Caco-2 (cell line): ENCODE measurements around the gene MRTO4. TPM values are rescaled to one million over a fixed set of nuclear protein-coding genes. Genes with fewer than 3 reads are reported as not detected.
"Not testable (repeated sequence)": the region's sequence is repeated elsewhere in the genome, so short reads cannot be mapped to it uniquely, and the experiment has no call there.

Experiments
- BruUV-seq: library from RNA; stranded (reverse); fragments of 400-500 nt; replicated peaks from 2 replicates; lab custom pipeline; 2021; lab: Mats Ljungman, UMichigan
- CTCF ChIA-PET: fragments of 300-600 bp; sonication (Branson Sonifier 250); formaldehyde crosslinking; loops from one replicate; lab custom pipeline; 2022; ENCODE audit warnings: antibody characterized with exemption; lab: Charles Lee
- POLR2A ChIA-PET: fragments of 300-600 bp; sonication (Branson Sonifier 250); formaldehyde crosslinking; loops from one replicate; lab custom pipeline; 2022; ENCODE audit warnings: antibody characterized with exemption; lab: Charles Lee
- DNase-seq, 2 experiments: peaks; one replicate each; pipeline versions ENCODE4 v3.0.0 to v3.0.0-alpha.2; 2020 to 2022
- H3K27me3 ChIP-seq: replicated peaks from 2 replicates; pipeline ENCODE4 v1.6.0; 2011; ENCODE audit warnings: low read length; ENCODE audit not compliant: control insufficient read depth, insufficient read depth
- H3K36me3 ChIP-seq: 2 replicates; pipeline ENCODE4 v1.5.1; 2011; ENCODE audit warnings: low read length; ENCODE audit not compliant: control insufficient read depth, insufficient read depth
- H3K4me1 ChIP-seq: fragments of 250-450 bp; sonication (Bioruptor Pico); 2 replicates; pipeline ENCODE4 v1.5.1; 2020; ENCODE audit warnings: mild to moderate bottlenecking
- H3K4me3 ChIP-seq: 2 replicates; pipeline ENCODE4 v1.5.1; 2011; ENCODE audit warnings: low read depth, mild to moderate bottlenecking, control low read depth, low read length
- H3K9me3 ChIP-seq: fragments of 250-450 bp; sonication (Bioruptor Pico); 2 replicates; pipeline ENCODE4 v1.5.1; 2020; ENCODE audit warnings: mild to moderate bottlenecking, moderate library complexity
- H3K27ac Mint-ChIP-seq: one replicate; pipeline ENCODE4 v1.8.0; 2022; ENCODE audit warnings: mixed read lengths; ENCODE audit not compliant: unreplicated experiment
- H3K27me3 Mint-ChIP-seq: one replicate; pipeline ENCODE4 v1.8.0; 2022; ENCODE audit warnings: mixed read lengths; ENCODE audit not compliant: insufficient read depth, unreplicated experiment
- H3K36me3 Mint-ChIP-seq: one replicate; pipeline ENCODE4 v1.8.0; 2022; ENCODE audit warnings: mild to moderate bottlenecking, mixed read lengths; ENCODE audit not compliant: insufficient read depth, unreplicated experiment
- H3K4me1 Mint-ChIP-seq: one replicate; pipeline ENCODE4 v1.8.0; 2022; ENCODE audit warnings: low read depth, mixed read lengths; ENCODE audit not compliant: unreplicated experiment
- H3K4me3 Mint-ChIP-seq: one replicate; pipeline ENCODE4 v1.8.0; 2022; ENCODE audit warnings: mild to moderate bottlenecking, moderate library complexity, mixed read lengths; ENCODE audit not compliant: unreplicated experiment
- H3K9me3 Mint-ChIP-seq: one replicate; pipeline ENCODE4 v1.8.0; 2022; ENCODE audit warnings: mixed read lengths; ENCODE audit not compliant: unreplicated experiment
- CTCF ChIP-seq, 2 experiments: fragments of 200-600 bp in 1 of 2; IDR thresholded peaks; 1 replicate in 1 of 2; 2 replicates in 1 of 2; pipeline versions ENCODE4 v1.5.1 to v1.8.0; 2011 to 2022; ENCODE audit warnings: antibody characterized with exemption in 1 of 2, control low read depth in 1 of 2, inconsistent platforms in 1 of 2, low read depth in 1 of 2, low read length in 1 of 2, mild to moderate bottlenecking in 1 of 2, moderate library complexity in 1 of 2; ENCODE audit not compliant: insufficient read depth in 1 of 2, severe bottlenecking in 1 of 2, unreplicated experiment in 1 of 2
- intact Hi-C: fragments of 100-400 bp; cut with micrococcal nuclease; formaldehyde crosslinking; loops from one replicate; pipeline ENCODE4 v1.10.0; 2022; ENCODE audit not compliant: unreplicated experiment
- total RNA-seq: library from RNA; stranded (reverse); gene quantifications from 2 replicates; pipeline ENCODE4 v1.2.3, GENCODE V29; 2022

Gene MRTO4
- total RNA-seq, 1 experiment from 2014 or later, result 52.6 TPM

- Mint-ChIP-seq H3K27me3 (no peaks in the 10 kb centered on the region), H3K9me3 (no peaks in the 10 kb centered on the region), H3K4me3 (no peak overlapping the region), H3K27ac (no peak overlapping the region), H3K4me1 (peaks cover 9% of the 10 kb centered on the region), H3K36me3 (peaks cover 79% of the 10 kb centered on the region)
- ChIA-PET POLR2A (no interaction called here), CTCF (interaction anchor here (0.6 kb wide), 1 partner anchor 11 kb away, joined by 3 read pairs; no protein-coding TSS in a partner anchor)
- H3K4me3 ChIP-seq, result no peak overlapping the region
- intact Hi-C loops, result loop anchor here (10.0 kb wide), 1 partner anchor 60 kb away; the partner anchor contains the start of genes AKR7A2 and SLC66A1
- DNase-seq, result no peak
- no peaks in the 10 kb centered on the region for H3K9me3 ChIP-seq
- BruUV-seq, result no TSS peak
- H3K4me1 ChIP-seq, result peaks cover 2% of the 10 kb centered on the region; the same call in 1 of the 2 replicates
- no peak for TF ChIP-seq CTCF (IDR thresholded peaks at IDR 0.05; ENCODE audit: insufficient read depth in 1 of 2, low read depth in 1 of 2, low read length in 1 of 2, severe bottlenecking in 1 of 2, unreplicated experiment in 1 of 2)
- no peaks in the 10 kb centered on the region for H3K27me3 ChIP-seq
- no peaks in the 10 kb centered on the region; the same call in 1 of the 2 replicates for H3K36me3 ChIP-seq
Measured at GRCh38 chr1:19255288-19255687, 3.7 kb downstream of the MRTO4 start.

- POLR2A ChIA-PET, H3K4me1 Mint-ChIP-seq, H3K4me1 ChIP-seq, BruUV-seq, H3K36me3 ChIP-seq, H3K9me3 ChIP-seq, H3K4me3 ChIP-seq, H3K27me3 Mint-ChIP-seq, H3K9me3 Mint-ChIP-seq, H3K27me3 ChIP-seq, H3K4me3 Mint-ChIP-seq, DNase-seq, H3K27ac Mint-ChIP-seq: not testable (repeated sequence)
- peaks cover 87% of the 10 kb centered on the region for H3K36me3 Mint-ChIP-seq
- intact Hi-C loops, result loop anchor here (10.0 kb wide), 1 partner anchor 58 kb away; the partner anchor contains the start of genes AKR7A2 and SLC66A1
- CTCF ChIA-PET, result interaction anchor here (0.6 kb wide), 1 partner anchor 40 kb away, joined by 4 read pairs; no protein-coding TSS in a partner anchor
Measured at GRCh38 chr1:19256301-19256700, 4.7 kb downstream of the MRTO4 start.

GRCh38 chr1:19257178-19257914, 5.7 kb downstream of the MRTO4 start:
- H3K36me3 Mint-ChIP-seq, result peaks cover 77% of the 10 kb centered on the region
- H3K4me1 ChIP-seq, result no peaks in the 10 kb centered on the region
- no TSS peak for BruUV-seq
- no peak overlapping the region for H3K4me3 ChIP-seq
- ChIA-PET POLR2A (no interaction called here), CTCF (interaction anchor here (0.6 kb wide), 1 partner anchor 397 kb away, joined by 3 read pairs; no protein-coding TSS in a partner anchor)
- no peak for TF ChIP-seq CTCF (IDR thresholded peaks at IDR 0.05; ENCODE audit: insufficient read depth in 1 of 2, low read depth in 1 of 2, low read length in 1 of 2, severe bottlenecking in 1 of 2, unreplicated experiment in 1 of 2)
- peaks cover 9% of the 10 kb centered on the region for H3K4me1 Mint-ChIP-seq
- intact Hi-C loops, result loop anchor here (10.0 kb wide), 1 partner anchor 57 kb away; the partner anchor contains the start of genes AKR7A2 and SLC66A1
- H3K9me3 Mint-ChIP-seq, result no peaks in the 10 kb centered on the region
- H3K9me3 ChIP-seq, result no peaks in the 10 kb centered on the region
- no peak overlapping the region for H3K4me3 Mint-ChIP-seq
- H3K36me3 ChIP-seq, result no peaks in the 10 kb centered on the region; the same call in 1 of the 2 replicates
- no peaks in the 10 kb centered on the region for H3K27me3 Mint-ChIP-seq
- no peaks in the 10 kb centered on the region for H3K27me3 ChIP-seq
- no peak for DNase-seq
- H3K27ac Mint-ChIP-seq, result no peak overlapping the region
